Hepatocyte (in vitro differentiated cells): ENCODE data around the gene GAP43. TPM values are rescaled to one million over a fixed set of nuclear protein-coding genes. Genes with fewer than 3 reads are reported as not detected.

ENCODE experiments used
- DNase-seq: peaks from one replicate; pipeline ENCODE4 v3.0.0-alpha.2; 2016; ENCODE audit warnings: low spot score
- H2AFZ ChIP-seq: fragments of 200-600 bp; sonication (generic); 2 replicates; pipeline ENCODE4 v1.6.0; 2016; ENCODE audit warnings: antibody characterized with exemption, mild to moderate bottlenecking
- H3K27ac ChIP-seq: fragments of 200-600 bp; sonication (generic); 2 replicates; pipeline ENCODE4 v1.5.1; 2016; ENCODE audit warnings: mild to moderate bottlenecking
- H3K27me3 ChIP-seq: fragments of 200-600 bp; sonication (generic); 2 replicates; pipeline ENCODE4 v1.6.1; 2016
- H3K36me3 ChIP-seq: fragments of 200-600 bp; sonication (generic); replicated peaks from 2 replicates; pipeline ENCODE4 v1.5.1; 2016; ENCODE audit warnings: low read depth; ENCODE audit not compliant: insufficient read depth
- H3K4me1 ChIP-seq: fragments of 200-600 bp; sonication (generic); 2 replicates; pipeline ENCODE4 v1.5.1; 2016; ENCODE audit warnings: mild to moderate bottlenecking, moderate library complexity; ENCODE audit not compliant: insufficient read depth
- H3K4me2 ChIP-seq: fragments of 200-600 bp; sonication (generic); 2 replicates; pipeline ENCODE4 v1.6.0; 2016
- H3K4me3 ChIP-seq: fragments of 200-600 bp; sonication (generic); 2 replicates; pipeline ENCODE4 v1.5.1; 2016; ENCODE audit warnings: mild to moderate bottlenecking
- H3K79me2 ChIP-seq: fragments of 200-600 bp; sonication (generic); 2 replicates; pipeline ENCODE4 v1.6.0; 2017; ENCODE audit warnings: mild to moderate bottlenecking
- H3K9me2 ChIP-seq: fragments of 200-600 bp; sonication (generic); replicated peaks from 2 replicates; pipeline ENCODE4 v1.6.0; 2017; ENCODE audit warnings: mild to moderate bottlenecking; ENCODE audit not compliant: insufficient read depth
- H3K9me3 ChIP-seq: fragments of 200-600 bp; sonication (generic); 2 replicates; pipeline ENCODE4 v1.5.1; 2016; ENCODE audit warnings: low read depth, mild to moderate bottlenecking
- H4K20me1 ChIP-seq: fragments of 200-600 bp; sonication (generic); 2 replicates; pipeline ENCODE4 v1.6.0; 2016; ENCODE audit warnings: mild to moderate bottlenecking; ENCODE audit not compliant: insufficient read depth, poor library complexity, severe bottlenecking
- CTCF ChIP-seq: fragments of 200-600 bp; sonication (generic); IDR thresholded peaks from 2 replicates; pipeline ENCODE4 v1.5.1; 2016; ENCODE audit warnings: antibody characterized with exemption, mild to moderate bottlenecking; ENCODE audit not compliant: poor library complexity
- EZH2 ChIP-seq: fragments of 200-600 bp; sonication (generic); IDR thresholded peaks from 2 replicates; pipeline ENCODE4 v1.6.1; 2016; ENCODE audit warnings: antibody characterized with exemption, mild to moderate bottlenecking, borderline replicate concordance
- EZH2phosphoT487 ChIP-seq: fragments of 200-600 bp; sonication (generic); IDR thresholded peaks from one replicate; pipeline ENCODE4 v1.6.1; 2018; ENCODE audit warnings: antibody characterized with exemption, mild to moderate bottlenecking, low read depth, moderate library complexity; ENCODE audit not compliant: unreplicated experiment, severe bottlenecking
- WGBS: methylation state at CpG from one replicate; pipeline ENCODE4 v1.1.6; 2016; ENCODE audit warnings: low lambda C conversion rate; ENCODE audit errors: missing lambda C conversion rate; 5-methylcytosine and 5-hydroxymethylcytosine counted together
- polyA plus RNA-seq: library from polyadenylated mRNA; unstranded; fragments of >200 nt; fragmentation: Nextera tagmentation; extraction: Ambion mirVana; gene quantifications from 2 replicates; pipeline ENCODE4 v1.2.1, GENCODE V29; 2016
- total RNA-seq: library from RNA; depleted of rRNA; stranded (reverse); fragments of >200 nt; gene quantifications from 2 replicates; pipeline ENCODE4 v1.2.3, GENCODE V29; 2014

The GAP43 gene
- total and polyA plus RNA-seq, 2 experiments from 2014 or later = 0.60 to 0.81 TPM

DNA sequence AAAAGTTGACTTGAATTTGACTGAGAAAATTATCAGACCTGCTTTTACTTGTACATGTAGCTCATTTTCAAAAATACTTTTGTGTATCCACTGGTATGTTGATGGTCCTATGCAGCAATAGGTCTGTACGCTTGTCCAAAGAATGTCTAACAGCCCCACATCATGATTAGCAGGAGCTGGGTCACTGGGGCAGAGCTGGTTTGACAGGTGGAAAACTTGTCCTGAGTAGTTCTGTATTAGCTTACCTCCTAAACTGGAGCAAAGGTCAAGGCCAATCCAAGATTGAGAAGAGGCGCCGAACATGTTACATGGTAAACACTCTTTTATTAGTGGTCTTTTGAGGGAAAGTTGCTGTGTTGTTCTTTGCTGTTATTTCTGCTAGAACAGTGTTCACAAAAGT, 50.6 kb downstream of the GAP43 start:
- no peaks in the 10 kb centered on the region for H3K9me2 ChIP-seq
- H3K4me2 ChIP-seq = no peak overlapping the region
- H3K9me3 ChIP-seq = no peaks in the 10 kb centered on the region
- TF ChIP-seq EZH2 (no peak), CTCF (no peak), EZH2phosphoT487 (no peak)
- H2AFZ ChIP-seq = no peak overlapping the region
- no peaks in the 10 kb centered on the region for H3K27me3 ChIP-seq
- H3K79me2 ChIP-seq = no peaks in the 10 kb centered on the region
- H3K36me3 ChIP-seq = no peaks in the 10 kb centered on the region
- no peaks in the 10 kb centered on the region for H3K4me1 ChIP-seq
- H4K20me1 ChIP-seq = no peaks in the 10 kb centered on the region
- no peak overlapping the region for H3K27ac ChIP-seq
- DNase-seq = no peak
- H3K4me3 ChIP-seq = no peak overlapping the region
- WGBS = 60% methylated on average over 3 of the region's 3 CpGs

- Histone ChIP-seq H3K4me1 (no peaks in the 10 kb centered on the region), H3K79me2 (no peaks in the 10 kb centered on the region), H3K4me3 (no peak overlapping the region), H3K27ac (no peak overlapping the region), H3K27me3 (no peaks in the 10 kb centered on the region), H2AFZ (no peak overlapping the region), H3K9me3 (no peaks in the 10 kb centered on the region), H3K36me3 (no peaks in the 10 kb centered on the region), H3K4me2 (no peak overlapping the region), H3K9me2 (no peaks in the 10 kb centered on the region), H4K20me1 (no peaks in the 10 kb centered on the region)
- 94% methylated on average over 9 of the region's 9 CpGs for WGBS
- no peak for DNase-seq
- no peak for TF ChIP-seq EZH2phosphoT487
- TF ChIP-seq CTCF = no peak
- no peak for TF ChIP-seq EZH2
Measured at GRCh38 chr3:115676336-115676735, 53.0 kb downstream of the GAP43 start.

DNA sequence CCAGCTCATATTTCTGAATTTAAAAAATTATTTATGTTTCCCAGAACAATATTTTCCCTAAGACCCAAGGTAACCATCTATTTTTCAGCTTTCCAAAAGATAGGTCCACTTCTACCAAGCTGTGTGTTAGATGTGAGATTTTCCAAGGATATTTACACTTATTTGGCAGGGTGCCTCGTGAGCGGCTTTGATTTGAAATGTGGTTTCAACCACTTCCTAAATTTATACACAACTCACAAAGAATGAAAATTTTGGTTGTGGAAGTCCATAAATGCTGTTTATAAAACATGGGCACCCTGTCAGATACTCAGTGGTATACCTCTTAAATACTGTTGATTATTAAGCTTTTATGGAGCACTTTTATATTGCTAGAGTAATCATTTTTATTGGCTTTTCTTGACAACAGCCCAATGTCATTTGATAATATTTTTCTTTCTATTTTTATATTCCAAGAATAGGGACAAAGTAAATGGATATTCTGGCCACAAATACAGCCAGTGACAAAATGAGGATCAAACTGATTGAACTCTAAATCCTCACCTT, 57.6 kb downstream of the GAP43 start:
- no peak overlapping the region for H3K27ac ChIP-seq
- H4K20me1 ChIP-seq = no peaks in the 10 kb centered on the region
- no peak overlapping the region for H3K4me2 ChIP-seq
- no peaks in the 10 kb centered on the region for H3K9me3 ChIP-seq
- H3K4me1 ChIP-seq = no peaks in the 10 kb centered on the region
- TF ChIP-seq EZH2 = no peak
- TF ChIP-seq EZH2phosphoT487 = no peak
- no peak for TF ChIP-seq CTCF
- H3K4me3 ChIP-seq = no peak overlapping the region
- H3K36me3 ChIP-seq = no peaks in the 10 kb centered on the region
- DNase-seq = no peak
- H2AFZ ChIP-seq = no peak overlapping the region
- H3K9me2 ChIP-seq = no peaks in the 10 kb centered on the region
- H3K27me3 ChIP-seq = peaks cover 3% of the 10 kb centered on the region
- H3K79me2 ChIP-seq = no peaks in the 10 kb centered on the region
- WGBS = 69% methylated on average over 2 of the region's 2 CpGs

GRCh38 chr3:115681736-115682135, 58.4 kb downstream of the GAP43 start:
- no peak for TF ChIP-seq CTCF
- TF ChIP-seq EZH2 = no peak
- TF ChIP-seq EZH2phosphoT487 = no peak
- Histone ChIP-seq H3K79me2 (no peaks in the 10 kb centered on the region), H3K27me3 (peaks cover 3% of the 10 kb centered on the region), H3K4me1 (no peaks in the 10 kb centered on the region), H3K4me3 (no peak overlapping the region), H3K4me2 (no peak overlapping the region), H3K9me2 (no peaks in the 10 kb centered on the region), H2AFZ (no peak overlapping the region), H3K36me3 (no peaks in the 10 kb centered on the region), H4K20me1 (no peaks in the 10 kb centered on the region), H3K9me3 (no peaks in the 10 kb centered on the region), H3K27ac (no peak overlapping the region)
- DNase-seq = no peak
